ENCODE results near the gene CFAP77.

DNA sequence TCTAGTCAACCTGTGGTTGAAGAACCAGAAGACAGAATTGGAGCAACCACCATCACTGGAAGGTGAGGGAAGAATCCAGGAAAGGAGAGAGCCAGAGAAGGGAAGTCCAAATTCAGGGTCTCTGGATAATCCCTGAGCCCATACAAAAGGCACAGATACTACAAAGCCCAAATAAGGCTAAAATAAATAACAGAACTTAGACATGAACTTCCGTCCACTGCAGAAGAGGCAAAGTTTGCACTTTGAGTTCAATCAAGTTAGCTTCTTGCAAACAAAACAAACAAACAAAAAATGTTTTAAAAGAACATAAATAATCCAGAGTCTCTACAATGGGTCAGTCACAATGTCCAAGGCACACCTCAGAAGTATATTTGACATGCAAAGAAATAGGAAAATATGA lies 21.0 kb downstream of the CFAP77 start:
- TF ChIP-seq POLR2A (IDR thresholded peaks at IDR 0.05): no peak
- TF ChIP-seq CTCF (IDR thresholded peaks at IDR 0.05): no peak
- TF ChIP-seq POLR2AphosphoS5 (IDR thresholded peaks at IDR 0.05; ENCODE audit: insufficient read depth in 1 of 2, low read depth in 1 of 2): no peak
